Sigmoid colon (tissue), 7 donors: Measurements from ENCODE around the gene RASSF4. TPM values are rescaled to one million over a fixed set of nuclear protein-coding genes. Genes with fewer than 3 reads are reported as not detected.

ENCODE experiments used
- DNase-seq: peaks from one replicate; pipeline ENCODE4 v3.0.0-alpha.2; 2019
- H3K27ac ChIP-seq, 4 donors: fragments of 200-600 bp; sonication (generic); one replicate each; pipeline ENCODE4 v1.5.1; 2016 to 2019; ENCODE audit warnings: mild to moderate bottlenecking in 1 of 4
- H3K27me3 ChIP-seq, 3 donors: fragments of 200-600 bp; sonication (generic); one replicate each; pipeline ENCODE4 v1.5.1; 2019; ENCODE audit warnings: mild to moderate bottlenecking in 1 of 3
- H3K36me3 ChIP-seq, 4 donors: fragments of 200-600 bp; sonication (generic); one replicate each; pipeline ENCODE4 v1.5.1; 2016 to 2019
- H3K4me1 ChIP-seq, 4 donors: fragments of 200-600 bp; sonication (generic); one replicate each; pipeline ENCODE4 v1.5.1; 2017 to 2019
- H3K4me3 ChIP-seq, 4 donors: fragments of 200-600 bp; sonication (generic); one replicate each; pipeline ENCODE4 v1.5.1; 2017 to 2019; ENCODE audit warnings: mild to moderate bottlenecking in 2 of 4, moderate library complexity in 1 of 4
- H3K9me3 ChIP-seq, 4 donors: fragments of 200-600 bp in 3 of 4; sonication (generic) in 3 of 4; one replicate each; pipeline versions ENCODE4 v1.5.1 to v1.6.1; 2013 to 2019
- EP300 ChIP-seq, 4 donors: sonication (generic); formaldehyde crosslinking; IDR thresholded peaks; one replicate each; pipeline ENCODE4 v1.6.1; 2017; ENCODE audit warnings: antibody characterized with exemption in 4 of 4
- POLR2A ChIP-seq, 2 donors: fragments of 450-650 bp; IDR thresholded peaks; one replicate each; pipeline ENCODE4 v1.6.1; 2016; ENCODE audit warnings: antibody characterized with exemption in 2 of 2, mild to moderate bottlenecking in 2 of 2, moderate library complexity in 2 of 2
- POLR2AphosphoS5 ChIP-seq, 4 donors: sonication (generic); formaldehyde crosslinking; IDR thresholded peaks; one replicate each; pipeline ENCODE4 v1.6.1; 2017; ENCODE audit warnings: antibody characterized with exemption in 4 of 4
- WGBS, 2 donors: extraction: QIAGEN DNeasy Blood & Tissue Kit; methylation state at CpG; one replicate each; pipeline ENCODE4 v1.1.7; 2013; 5-methylcytosine and 5-hydroxymethylcytosine counted together
- intact Hi-C: fragments of 100-400 bp; cut with DNase I; formaldehyde crosslinking; loops from one replicate; pipeline ENCODE4 v1.15.1; 2023
- polyA plus RNA-seq, 3 donors: library from polyadenylated mRNA; stranded (reverse); fragments of 200-250 nt; gene quantifications; one replicate each; pipeline ENCODE4 v1.2.3, GENCODE V29; 2013
- total RNA-seq, 4 donors: library from RNA; depleted of rRNA; stranded (reverse); fragments of >200 nt; gene quantifications; one replicate each; pipeline ENCODE4 v1.1.0, GENCODE V29; 2016
- TF ChIP-seq, protein P1 (sequence below), 4 experiments: fragments of 450-650 bp in 3 of 4; fragments of 200-600 bp in 1 of 4; IDR thresholded peaks; one replicate each; pipeline ENCODE4 v1.5.1; 2016 to 2019; ENCODE audit warnings: antibody characterized with exemption in 4 of 4, mild to moderate bottlenecking in 3 of 4, moderate library complexity in 2 of 4
- donor health status: healthy with polysubstance abuse.
- donor health status: Bipolar disorder and iron deficiency.
- donor health status: healthy.

Gene RASSF4
- total and polyA plus RNA-seq, 7 donors = 7.8 to 61.7 (median 23.2) TPM

DNA sequence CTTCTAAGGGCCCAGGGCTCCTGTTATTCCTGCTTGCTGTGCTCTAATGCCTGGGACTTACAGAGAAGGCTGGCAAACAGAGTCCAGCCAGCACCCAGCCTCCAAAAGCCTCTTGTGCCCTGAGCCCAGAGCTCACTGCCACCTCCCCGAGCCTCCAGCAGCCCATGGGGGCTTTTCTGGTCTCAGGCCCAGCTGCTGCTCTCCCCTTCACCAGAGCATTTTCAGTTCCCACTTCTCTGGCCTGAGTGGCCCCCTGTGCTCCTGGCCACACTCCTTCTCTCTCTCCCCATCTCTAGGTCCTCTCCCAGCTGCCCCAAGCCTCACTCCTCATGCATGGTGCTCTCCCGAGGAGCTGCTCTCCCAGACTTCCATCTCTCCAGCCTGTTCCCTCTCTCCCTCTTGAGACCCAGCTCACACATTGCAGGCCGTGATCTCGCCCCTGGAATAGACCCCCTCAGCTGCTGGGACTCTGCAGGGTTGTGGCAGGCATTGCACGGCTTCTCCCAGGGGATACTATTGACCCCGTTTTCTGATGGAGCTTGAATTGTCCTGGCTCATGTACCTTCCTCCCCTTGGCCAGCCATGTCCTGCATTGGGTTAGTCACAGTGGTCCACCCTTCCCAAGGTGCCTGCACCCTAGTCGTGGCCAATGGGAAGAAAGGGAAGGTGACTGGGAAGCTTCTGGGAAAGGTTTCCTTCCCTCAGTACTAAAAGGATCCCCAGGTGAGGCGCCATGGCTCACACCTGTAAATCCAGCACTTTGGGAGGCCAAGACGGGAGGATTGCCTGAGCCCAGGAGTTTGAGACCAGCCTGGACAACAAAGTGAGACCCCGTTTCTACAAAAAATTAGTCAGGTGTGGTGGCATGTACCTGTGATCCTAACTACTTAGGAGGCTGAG, 9.0 kb upstream of the RASSF4 start:
- intact Hi-C loops = no loop called here
- TF ChIP-seq POLR2A (IDR thresholded peaks at IDR 0.05) = no peak
- no peak for TF ChIP-seq EP300 (IDR thresholded peaks at IDR 0.05)
- TF ChIP-seq POLR2AphosphoS5 (IDR thresholded peaks at IDR 0.05) = no peak
- DNase-seq = peak; percentile 56
- Histone ChIP-seq H3K27ac (peak overlapping the region in 1 of 4 donors; percentile 42), H3K4me1 (peaks cover 0 to 14% (median 8%) of the 10 kb centered on the region in 4 donors), H3K9me3 (no peaks in the 10 kb centered on the region), H3K27me3 (no peaks in the 10 kb centered on the region), H3K4me3 (no peak overlapping the region), H3K36me3 (peaks cover 0 to 3% (median 0%) of the 10 kb centered on the region in 4 donors)
- 91 to 94% methylated on average over 10 of the region's 10 CpGs for WGBS, 2 donors

DNA sequence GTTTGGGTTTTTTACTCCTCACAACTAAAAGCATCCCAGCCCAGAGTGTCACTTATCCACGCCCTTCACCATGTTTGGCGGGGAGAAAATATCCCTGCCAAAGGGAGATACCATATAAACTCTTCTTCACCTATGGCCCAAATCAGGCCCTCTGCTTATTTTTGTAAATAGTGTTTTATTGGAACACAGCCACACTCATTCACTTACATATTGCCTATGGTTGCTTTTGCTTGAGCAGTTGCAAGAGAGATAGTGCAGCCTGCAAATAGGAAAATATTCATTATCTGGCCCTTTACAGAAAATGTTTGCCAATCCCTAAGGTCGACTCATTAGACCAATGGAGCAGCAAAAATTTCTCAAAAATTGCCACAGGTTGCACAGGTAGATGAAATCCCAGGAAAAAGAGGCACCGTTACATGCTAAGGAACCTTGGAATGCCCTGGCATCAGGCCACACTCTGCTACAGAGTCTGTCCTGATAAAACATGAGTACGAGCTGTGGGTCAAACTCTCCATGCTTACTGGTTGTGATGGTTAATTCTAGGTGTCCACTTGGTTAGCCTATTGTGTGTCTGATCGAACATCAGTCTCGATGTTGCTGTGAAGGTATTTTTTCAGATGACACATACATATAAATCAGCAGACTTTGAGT, 7.9 kb upstream of the RASSF4 start:
- intact Hi-C loops = no loop called here
- TF ChIP-seq, protein P1, sequence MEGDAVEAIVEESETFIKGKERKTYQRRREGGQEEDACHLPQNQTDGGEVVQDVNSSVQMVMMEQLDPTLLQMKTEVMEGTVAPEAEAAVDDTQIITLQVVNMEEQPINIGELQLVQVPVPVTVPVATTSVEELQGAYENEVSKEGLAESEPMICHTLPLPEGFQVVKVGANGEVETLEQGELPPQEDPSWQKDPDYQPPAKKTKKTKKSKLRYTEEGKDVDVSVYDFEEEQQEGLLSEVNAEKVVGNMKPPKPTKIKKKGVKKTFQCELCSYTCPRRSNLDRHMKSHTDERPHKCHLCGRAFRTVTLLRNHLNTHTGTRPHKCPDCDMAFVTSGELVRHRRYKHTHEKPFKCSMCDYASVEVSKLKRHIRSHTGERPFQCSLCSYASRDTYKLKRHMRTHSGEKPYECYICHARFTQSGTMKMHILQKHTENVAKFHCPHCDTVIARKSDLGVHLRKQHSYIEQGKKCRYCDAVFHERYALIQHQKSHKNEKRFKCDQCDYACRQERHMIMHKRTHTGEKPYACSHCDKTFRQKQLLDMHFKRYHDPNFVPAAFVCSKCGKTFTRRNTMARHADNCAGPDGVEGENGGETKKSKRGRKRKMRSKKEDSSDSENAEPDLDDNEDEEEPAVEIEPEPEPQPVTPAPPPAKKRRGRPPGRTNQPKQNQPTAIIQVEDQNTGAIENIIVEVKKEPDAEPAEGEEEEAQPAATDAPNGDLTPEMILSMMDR (IDR thresholded peaks at IDR 0.05) = no peak
- TF ChIP-seq POLR2A (IDR thresholded peaks at IDR 0.05) = no peak
- no peak for TF ChIP-seq EP300 (IDR thresholded peaks at IDR 0.05)
- no peak for TF ChIP-seq POLR2AphosphoS5 (IDR thresholded peaks at IDR 0.05)
- DNase-seq = peak; percentile 59
- Histone ChIP-seq H3K4me3 (no peak overlapping the region), H3K36me3 (peaks cover 0 to 6% (median 0%) of the 10 kb centered on the region in 4 donors), H3K4me1 (peaks cover 0 to 14% (median 8%) of the 10 kb centered on the region in 4 donors), H3K27me3 (no peaks in the 10 kb centered on the region), H3K27ac (no peak overlapping the region), H3K9me3 (no peaks in the 10 kb centered on the region)
- WGBS, 2 donors = 86 to 94% methylated on average over 7 of the region's 7 CpGs

DNA sequence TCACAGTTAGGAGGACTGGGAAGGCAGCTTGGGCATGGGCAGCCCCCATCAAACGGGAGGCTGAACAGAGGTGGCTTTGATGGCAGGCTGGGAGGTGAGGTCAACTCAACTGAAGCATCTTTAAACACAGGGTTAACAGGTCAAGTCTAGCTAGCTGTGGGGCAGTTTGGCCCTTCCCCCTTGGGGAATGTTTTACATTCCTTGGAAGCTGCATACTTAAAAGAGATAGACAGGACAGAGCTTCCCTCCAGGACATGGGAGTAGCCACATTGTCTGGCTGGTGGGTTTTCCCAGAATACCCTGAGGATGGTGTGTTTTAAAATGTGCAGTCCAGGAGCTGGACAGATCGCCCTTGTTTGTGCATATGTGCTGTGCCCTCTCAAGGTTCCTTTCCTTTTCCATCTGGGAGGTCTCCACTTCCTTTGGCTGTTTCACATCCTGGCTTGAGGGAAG, 6.8 kb upstream of the RASSF4 start:
- no peaks in the 10 kb centered on the region for H3K27me3 ChIP-seq
- H3K9me3 ChIP-seq = no peaks in the 10 kb centered on the region
- H3K36me3 ChIP-seq = peaks cover 0 to 6% (median 0%) of the 10 kb centered on the region in 4 donors
- H3K27ac ChIP-seq = no peak overlapping the region
- TF ChIP-seq, protein P1 (IDR thresholded peaks at IDR 0.05) = no peak
- TF ChIP-seq EP300 (IDR thresholded peaks at IDR 0.05) (no peak), POLR2AphosphoS5 (IDR thresholded peaks at IDR 0.05) (no peak), POLR2A (IDR thresholded peaks at IDR 0.05) (no peak)
- H3K4me3 ChIP-seq = no peak overlapping the region
- 77 to 82% methylated on average over 2 of the region's 2 CpGs for WGBS, 2 donors
- DNase-seq = peak; percentile 46
- H3K4me1 ChIP-seq = peaks cover 0 to 15% (median 14%) of the 10 kb centered on the region in 4 donors
- intact Hi-C loops = no loop called here

DNA sequence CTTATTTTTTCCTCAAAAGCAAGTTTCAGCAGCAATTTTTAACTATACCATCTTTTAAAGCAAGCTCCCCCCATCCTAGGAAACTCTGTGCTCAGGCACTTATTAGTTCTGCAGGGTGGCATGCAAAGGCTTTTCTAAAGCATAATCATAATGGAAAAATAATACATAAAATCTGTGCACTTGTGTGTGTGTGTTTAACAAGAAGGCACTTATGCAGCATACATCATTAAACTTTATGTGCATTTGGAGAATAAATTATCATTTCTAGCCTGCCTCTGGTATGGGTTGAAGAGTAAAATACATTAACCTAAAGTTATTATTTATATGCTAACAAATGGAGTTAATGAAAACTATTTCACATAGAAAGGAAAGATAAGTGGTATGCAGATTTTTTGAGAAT, 5.6 kb upstream of the RASSF4 start:
- no peaks in the 10 kb centered on the region for H3K27me3 ChIP-seq
- peaks cover 0 to 28% (median 23%) of the 10 kb centered on the region in 4 donors for H3K4me1 ChIP-seq
- H3K36me3 ChIP-seq = peaks cover 0 to 6% (median 0%) of the 10 kb centered on the region in 4 donors
- no peaks in the 10 kb centered on the region for H3K9me3 ChIP-seq
- H3K27ac ChIP-seq = no peak overlapping the region
- no peak for TF ChIP-seq POLR2AphosphoS5 (IDR thresholded peaks at IDR 0.05)
- no peak for TF ChIP-seq EP300 (IDR thresholded peaks at IDR 0.05)
- no peak for TF ChIP-seq POLR2A (IDR thresholded peaks at IDR 0.05)
- TF ChIP-seq, protein P1 (IDR thresholded peaks at IDR 0.05) = no peak
- DNase-seq = no peak
- intact Hi-C loops = no loop called here
- no peak overlapping the region for H3K4me3 ChIP-seq

DNA sequence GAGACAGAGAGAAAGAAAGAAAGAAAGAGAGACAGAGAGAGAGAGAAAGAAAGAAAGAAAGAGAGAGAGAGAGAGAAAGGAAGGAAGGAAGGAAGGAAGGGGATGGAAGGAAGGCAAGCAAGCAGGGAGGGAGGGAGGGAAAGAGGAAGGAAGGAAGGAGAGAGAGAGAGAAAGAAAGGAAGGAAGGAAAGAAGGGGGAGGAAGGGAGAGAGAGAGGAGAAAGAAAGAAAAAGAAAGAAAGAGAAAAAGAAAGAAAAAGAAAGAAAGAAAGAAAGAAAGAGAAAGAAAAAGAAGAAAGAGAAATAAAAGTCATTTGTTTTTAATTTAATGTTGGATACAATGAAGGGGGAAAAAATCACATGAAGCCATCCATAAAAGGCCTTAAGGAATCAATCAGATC, 4.6 kb upstream of the RASSF4 start:
- H3K27ac ChIP-seq = peak overlapping the region in 2 of 4 donors; percentile 43 to 53
- no peak overlapping the region for H3K4me3 ChIP-seq
- DNase-seq = no peak
- intact Hi-C loops = no loop called here
- no peaks in the 10 kb centered on the region for H3K27me3 ChIP-seq
- TF ChIP-seq EP300 (IDR thresholded peaks at IDR 0.05) = no peak
- TF ChIP-seq, protein P1 (IDR thresholded peaks at IDR 0.05) = no peak
- no peak for TF ChIP-seq POLR2A (IDR thresholded peaks at IDR 0.05)
- peaks cover 0 to 31% (median 21%) of the 10 kb centered on the region in 4 donors for H3K4me1 ChIP-seq
- peaks cover 0 to 6% (median 0%) of the 10 kb centered on the region in 4 donors for H3K36me3 ChIP-seq
- H3K9me3 ChIP-seq = no peaks in the 10 kb centered on the region
